Activated CD8-positive, alpha-beta memory T cell treated with anti-CD3 and anti-CD28 coated beads for 4 hours (primary cell): ENCODE results near the gene PKP1.

Experiments used
- DNase-seq, 2 donors: peaks; one replicate each; pipeline ENCODE4 v3.0.0-alpha.2; 2020; ENCODE audit warnings: low read depth in 2 of 2

Gene PKP1

GRCh38 chr1:201370500-201370899 is 87.2 kb downstream of the PKP1 start:
- no peak for DNase-seq

GRCh38 chr1:201371276-201371675 is 88.0 kb downstream of the PKP1 start:
- no peak for DNase-seq

- no peak for DNase-seq
Measured at GRCh38 chr1:201371792-201372191, 88.5 kb downstream of the PKP1 start.

DNA sequence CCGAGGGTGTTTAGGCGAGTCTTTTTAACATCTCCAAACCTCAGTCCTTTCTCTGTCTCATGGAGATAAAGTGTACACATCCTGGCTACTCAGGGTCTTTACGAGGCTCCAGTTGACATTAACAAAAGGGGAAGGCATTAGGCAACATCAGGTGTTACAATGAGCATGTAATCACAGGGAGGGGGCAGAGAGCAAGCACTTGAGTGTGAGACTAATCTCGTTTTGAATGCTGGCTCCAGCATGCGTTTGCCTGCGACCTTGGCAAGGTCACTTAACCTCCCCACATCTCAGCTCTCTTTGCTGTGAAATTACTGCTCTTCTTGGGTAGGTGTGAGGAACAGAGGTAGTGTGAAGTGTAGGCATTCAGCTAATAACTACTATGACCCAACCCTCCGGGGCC is 91.1 kb downstream of the PKP1 start:
- DNase-seq, result no peak

DNA sequence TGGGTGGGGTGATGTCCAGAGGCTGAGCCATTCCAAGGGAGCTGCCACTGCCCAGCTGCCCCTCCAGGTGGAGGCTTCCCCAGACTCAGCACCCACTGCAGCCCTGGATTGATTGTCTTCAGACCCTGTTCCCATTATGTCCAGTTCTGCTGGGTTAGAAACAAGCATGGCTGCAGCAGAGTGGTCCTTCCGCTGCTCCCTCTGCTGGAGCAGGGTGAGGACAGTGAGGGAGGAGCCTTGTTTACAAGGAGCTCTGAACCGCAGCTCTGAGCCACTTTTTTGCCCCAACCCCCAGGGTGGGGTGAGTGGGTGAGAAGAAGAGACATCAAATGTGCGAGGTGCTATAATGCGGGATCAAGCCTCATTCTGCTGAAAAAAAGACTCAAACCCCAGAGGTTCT is 91.9 kb downstream of the PKP1 start:
- DNase-seq, result no peak

DNA sequence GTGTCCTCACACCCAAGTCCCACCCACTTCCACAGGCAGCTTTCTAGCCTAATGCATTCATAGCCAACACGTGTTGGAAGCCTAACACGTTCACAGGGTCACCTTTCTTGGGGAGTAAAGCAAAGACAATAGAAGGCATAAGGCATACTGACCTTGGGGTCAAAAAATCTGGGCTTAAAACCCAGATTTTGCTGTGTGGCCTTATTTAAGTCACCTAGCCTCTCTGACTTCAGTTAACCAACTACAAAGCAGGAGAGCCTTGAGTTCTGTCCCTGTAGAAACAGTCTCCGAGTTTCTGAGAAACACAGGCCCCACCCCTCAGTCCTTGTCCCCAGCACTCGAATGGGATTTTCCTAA is 92.8 kb downstream of the PKP1 start:
- no peak for DNase-seq

DNA sequence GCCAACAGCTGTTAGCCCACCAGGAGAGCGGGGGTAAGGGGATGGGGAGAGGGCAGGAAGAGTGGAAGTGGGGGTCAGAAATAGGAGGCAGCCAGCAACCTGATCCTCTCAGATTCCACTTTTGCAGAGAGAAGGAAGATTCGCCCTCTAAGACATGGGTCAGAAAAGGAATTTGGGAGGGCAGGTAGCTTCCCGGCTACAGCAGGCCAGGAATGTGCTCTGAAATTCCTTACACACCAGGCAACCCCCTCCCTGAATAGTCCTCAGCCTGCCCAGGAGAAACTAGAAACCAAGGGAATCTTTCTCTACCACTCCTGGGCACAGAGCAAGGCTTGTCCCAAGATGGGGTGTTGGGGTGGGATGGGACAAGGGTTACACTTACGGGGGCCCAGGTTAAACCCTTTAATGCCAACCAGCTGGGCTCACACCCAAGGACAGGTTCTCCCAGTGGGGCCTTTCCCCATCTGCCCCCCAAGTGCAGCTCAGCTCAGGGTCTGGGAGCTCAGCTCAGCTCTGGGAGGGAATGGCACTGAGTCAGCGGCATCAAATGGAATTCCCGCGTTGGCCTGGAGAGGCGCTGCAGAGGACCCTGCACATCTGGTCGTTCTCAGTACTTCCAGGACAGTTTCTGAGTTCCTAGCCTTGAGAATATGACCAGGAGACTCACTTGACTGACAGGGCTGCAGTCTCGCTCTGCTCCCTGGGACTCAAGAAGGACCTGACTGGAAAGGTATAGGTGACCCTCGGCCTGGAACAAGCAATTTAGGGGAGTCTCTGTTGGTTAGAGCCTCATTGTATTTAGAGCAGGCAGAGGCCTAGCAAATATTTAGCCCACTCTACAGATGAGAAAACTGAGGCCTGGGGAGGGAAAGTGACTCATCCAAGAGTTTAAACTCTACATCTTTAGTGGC is 93.4 kb downstream of the PKP1 start:
- no peak for DNase-seq

- no peak for DNase-seq
Measured at GRCh38 chr1:201377611-201378092, 94.3 kb downstream of the PKP1 start, which contains the start of gene TNNT2. Gene TNNT2, minus strand, starts transcription at chr1:201377680. Its CDS starts 4,426 bp downstream, at chr1:201373254.

DNA sequence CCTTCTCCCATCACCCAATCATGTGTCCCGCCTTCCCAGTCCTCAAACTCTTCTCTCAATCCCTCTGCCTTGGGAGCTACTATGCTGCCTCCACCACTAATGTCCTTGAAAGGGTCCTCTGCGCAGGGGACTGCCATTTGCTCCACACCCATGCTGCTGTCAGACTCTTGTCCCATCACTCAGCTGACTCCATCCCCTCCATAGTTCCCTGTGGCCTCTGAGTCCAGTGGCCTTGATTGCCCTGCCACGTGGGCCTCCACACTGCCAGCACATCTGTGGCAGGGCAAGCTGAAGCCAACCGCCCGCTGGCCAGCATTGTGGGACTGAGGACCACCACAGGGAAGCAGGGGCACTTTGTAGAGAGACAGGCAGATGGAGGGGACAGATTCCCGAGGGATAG is 95.5 kb downstream of the PKP1 start:
- DNase-seq, result no peak

DNA sequence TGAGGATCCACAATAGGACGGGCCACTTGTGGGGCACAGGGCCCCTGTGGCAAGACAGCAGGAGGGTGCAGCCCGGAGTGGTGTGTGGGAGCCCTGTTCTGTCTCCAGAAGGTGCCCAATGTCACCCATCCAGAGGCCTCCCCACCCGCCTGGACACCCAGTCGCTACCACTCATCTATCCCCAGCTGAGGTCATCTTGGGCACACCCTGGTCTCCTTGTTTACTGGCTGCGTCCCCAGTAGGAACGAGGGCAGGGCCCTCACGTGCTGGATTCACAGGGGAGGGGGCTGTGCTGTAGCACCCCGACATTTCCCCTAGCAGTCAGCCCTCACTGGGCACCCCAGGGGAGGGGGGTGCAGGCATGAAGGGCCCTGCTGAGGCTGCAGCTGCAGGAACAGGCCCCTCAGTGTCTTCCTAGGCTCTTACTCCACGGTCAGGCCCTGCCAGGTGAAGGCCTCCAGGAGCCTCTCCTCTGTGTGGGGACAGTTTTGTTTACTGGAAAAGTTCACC is 96.5 kb downstream of the PKP1 start:
- no peak for DNase-seq

DNA sequence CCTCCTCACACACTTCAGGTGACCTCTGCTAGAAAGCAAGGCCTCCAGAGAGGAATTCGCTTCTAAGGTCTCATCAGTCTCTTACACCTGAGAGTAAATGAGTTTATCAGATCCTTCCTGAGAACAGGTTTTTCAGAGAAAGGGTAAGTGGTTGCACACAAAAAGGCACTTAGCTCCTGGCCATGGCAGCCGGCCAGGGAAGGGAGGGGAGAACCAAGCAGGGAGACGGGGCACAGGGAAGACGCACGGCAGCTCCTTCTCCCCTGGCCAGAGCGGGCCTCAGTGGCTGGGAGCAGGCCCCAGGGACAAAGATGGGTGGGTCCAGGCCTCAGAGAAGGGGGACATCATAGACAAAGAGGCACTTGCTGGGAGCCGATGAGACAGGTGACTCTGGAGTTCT is 97.8 kb downstream of the PKP1 start:
- DNase-seq, result no peak
